GM18867 (cell line): ENCODE results near the gene GLB1L2.

Experiments used
- ATAC-seq: cut with Tn5 transposase; IDR thresholded peaks from one replicate; pipeline ENCODE4 v1.9.1; 2021; ENCODE audit warnings: mild to moderate bottlenecking, moderate library complexity; ENCODE audit not compliant: unreplicated experiment

Gene GLB1L2

GRCh38 chr11:134364261-134364660 is 32.5 kb downstream of the GLB1L2 start:
- ATAC-seq: no peak

GRCh38 chr11:134365011-134365925 is 33.5 kb downstream of the GLB1L2 start:
- no peak for ATAC-seq

GRCh38 chr11:134366254-134366653 is 34.5 kb downstream of the GLB1L2 start:
- ATAC-seq: no peak

GRCh38 chr11:134367781-134368180 is 36.0 kb downstream of the GLB1L2 start:
- no peak for ATAC-seq

- no peak for ATAC-seq
Measured at GRCh38 chr11:134369656-134370525, 38.1 kb downstream of the GLB1L2 start.

GRCh38 chr11:134370526-134371435 is 39.0 kb downstream of the GLB1L2 start:
- no peak for ATAC-seq

- no peak for ATAC-seq
Measured at GRCh38 chr11:134371436-134372185, 39.8 kb downstream of the GLB1L2 start.

GRCh38 chr11:134372536-134372935 is 40.7 kb downstream of the GLB1L2 start:
- ATAC-seq: no peak

GRCh38 chr11:134372961-134373360 is 41.2 kb downstream of the GLB1L2 start:
- ATAC-seq: no peak

GRCh38 chr11:134373591-134374052 is 41.8 kb downstream of the GLB1L2 start:
- no peak for ATAC-seq

GRCh38 chr11:134374171-134374570 is 42.4 kb downstream of the GLB1L2 start:
- no peak for ATAC-seq

- no peak for ATAC-seq
Measured at GRCh38 chr11:134374891-134375550, 43.2 kb downstream of the GLB1L2 start.

GRCh38 chr11:134376150-134376921 is 44.5 kb downstream of the GLB1L2 start:
- no peak for ATAC-seq

GRCh38 chr11:134377876-134378275 is 46.1 kb downstream of the GLB1L2 start:
- no peak for ATAC-seq

GRCh38 chr11:134379241-134379640 is 47.5 kb downstream of the GLB1L2 start:
- no peak for ATAC-seq

- ATAC-seq: no peak
Measured at GRCh38 chr11:134380229-134380628, 48.4 kb downstream of the GLB1L2 start.

GRCh38 chr11:134380785-134381184 is 49.0 kb downstream of the GLB1L2 start:
- no peak for ATAC-seq

- ATAC-seq: no peak
Measured at GRCh38 chr11:134382257-134382656, 50.5 kb downstream of the GLB1L2 start.

GRCh38 chr11:134382830-134383229 is 51.0 kb downstream of the GLB1L2 start:
- no peak for ATAC-seq
